ENCODE results near the gene SYNGR1.

The SYNGR1 gene

DNA sequence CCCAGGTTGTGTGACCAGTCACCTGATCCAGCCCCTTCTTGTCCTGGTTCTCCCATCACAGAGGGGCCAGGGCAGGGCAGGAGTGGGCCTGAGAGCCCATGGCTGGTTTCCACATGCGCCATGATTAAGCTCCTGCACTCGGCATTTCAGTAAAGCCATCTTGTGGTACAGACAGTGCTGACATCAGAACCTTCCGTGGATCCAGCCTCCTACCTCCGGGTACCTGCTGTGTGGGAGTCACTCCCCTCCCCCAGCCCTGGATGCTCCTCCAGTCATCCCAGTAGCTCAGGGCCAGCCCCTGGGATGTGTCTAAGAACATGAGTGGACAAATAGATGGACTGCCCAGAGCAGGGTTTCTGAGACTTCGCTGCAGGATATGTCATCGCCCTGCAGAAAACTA lies 84.9 kb downstream of the SYNGR1 start:
- TF ChIP-seq, protein P1, sequence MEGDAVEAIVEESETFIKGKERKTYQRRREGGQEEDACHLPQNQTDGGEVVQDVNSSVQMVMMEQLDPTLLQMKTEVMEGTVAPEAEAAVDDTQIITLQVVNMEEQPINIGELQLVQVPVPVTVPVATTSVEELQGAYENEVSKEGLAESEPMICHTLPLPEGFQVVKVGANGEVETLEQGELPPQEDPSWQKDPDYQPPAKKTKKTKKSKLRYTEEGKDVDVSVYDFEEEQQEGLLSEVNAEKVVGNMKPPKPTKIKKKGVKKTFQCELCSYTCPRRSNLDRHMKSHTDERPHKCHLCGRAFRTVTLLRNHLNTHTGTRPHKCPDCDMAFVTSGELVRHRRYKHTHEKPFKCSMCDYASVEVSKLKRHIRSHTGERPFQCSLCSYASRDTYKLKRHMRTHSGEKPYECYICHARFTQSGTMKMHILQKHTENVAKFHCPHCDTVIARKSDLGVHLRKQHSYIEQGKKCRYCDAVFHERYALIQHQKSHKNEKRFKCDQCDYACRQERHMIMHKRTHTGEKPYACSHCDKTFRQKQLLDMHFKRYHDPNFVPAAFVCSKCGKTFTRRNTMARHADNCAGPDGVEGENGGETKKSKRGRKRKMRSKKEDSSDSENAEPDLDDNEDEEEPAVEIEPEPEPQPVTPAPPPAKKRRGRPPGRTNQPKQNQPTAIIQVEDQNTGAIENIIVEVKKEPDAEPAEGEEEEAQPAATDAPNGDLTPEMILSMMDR (IDR thresholded peaks at IDR 0.05; ENCODE audit: control insufficient read depth, extremely low read depth, insufficient read depth): no peak
- DNase-seq (ENCODE audit: low read depth): no peak
- no peak overlapping the region for H3K4me3 ChIP-seq (ENCODE audit: low read depth, low read length)
